Measurements from ENCODE around the gene SPTB. TPM values are rescaled to one million over a fixed set of nuclear protein-coding genes. Genes with fewer than 3 reads are reported as not detected.

The SPTB gene
- total RNA-seq, 1 donor from 2014 or later: 3.0 TPM

DNA sequence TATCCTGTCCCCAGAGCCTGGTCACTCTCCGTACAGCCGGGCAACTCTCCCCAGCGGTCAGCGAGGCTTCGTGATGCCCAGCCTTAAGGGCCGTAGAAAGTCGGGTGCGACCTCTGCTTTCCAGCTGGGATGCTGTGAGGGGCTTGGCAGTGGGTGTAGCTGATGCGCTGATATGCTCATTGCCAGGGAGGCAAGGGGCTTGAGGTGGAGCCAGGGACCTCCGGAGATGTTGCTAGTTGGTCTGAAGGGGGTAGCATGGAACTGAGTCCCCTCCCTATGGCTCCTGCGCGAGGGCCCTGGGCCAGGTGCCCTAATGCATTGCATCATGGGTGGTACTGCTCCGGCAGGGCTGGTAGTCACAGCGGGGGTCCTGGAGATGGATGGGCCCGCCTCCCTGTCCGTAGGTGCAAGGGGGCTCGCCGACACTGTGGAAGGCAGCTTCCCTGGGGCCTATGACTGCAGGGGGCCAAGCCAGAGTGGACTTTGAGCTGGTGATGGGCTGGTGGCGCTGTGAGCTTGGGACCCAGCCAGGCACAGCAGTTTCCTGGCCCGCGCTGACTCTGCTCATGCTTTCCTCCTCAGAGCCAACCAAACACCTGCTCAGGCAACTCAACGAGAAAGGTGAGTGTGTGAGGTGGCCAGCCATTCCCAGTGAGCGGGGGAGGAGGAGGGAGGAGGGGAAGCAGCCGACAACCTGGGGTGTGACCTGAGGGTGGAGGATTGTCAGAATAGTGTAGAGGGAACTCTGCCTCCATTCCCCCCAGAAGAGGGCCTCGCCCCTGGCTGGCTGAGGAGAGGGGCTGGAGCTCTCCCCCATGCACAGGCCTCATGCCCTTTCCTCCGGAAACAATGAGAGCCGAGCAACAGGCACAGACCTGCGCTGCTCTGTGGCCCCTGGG lies 143.2 kb downstream of the SPTB start:
- peak; percentile 57 for DNase-seq
- H3K27ac ChIP-seq: no peak overlapping the region
- H3K27me3 ChIP-seq: no peaks in the 10 kb centered on the region
- H3K9me3 ChIP-seq: no peaks in the 10 kb centered on the region
- TF ChIP-seq CTCF (IDR thresholded peaks at IDR 0.05): no peak
- no peaks in the 10 kb centered on the region for H3K4me1 ChIP-seq
- no peak overlapping the region for H3K4me3 ChIP-seq
- no peak for ATAC-seq
- H3K36me3 ChIP-seq: peaks cover 45% of the 10 kb centered on the region
- intact Hi-C loops (cut with DNase I): no loop called here

GRCh38 chr14:64734990-64735389 lies 144.7 kb downstream of the SPTB start:
- no peak overlapping the region for H3K27ac ChIP-seq
- H3K27me3 ChIP-seq: no peaks in the 10 kb centered on the region
- H3K4me3 ChIP-seq: no peak overlapping the region
- intact Hi-C loops (cut with DNase I): no loop called here
- no peaks in the 10 kb centered on the region for H3K9me3 ChIP-seq
- no peak for TF ChIP-seq CTCF (IDR thresholded peaks at IDR 0.05)
- H3K4me1 ChIP-seq: no peaks in the 10 kb centered on the region
- peaks cover 41% of the 10 kb centered on the region for H3K36me3 ChIP-seq
- ATAC-seq (peak; percentile 6), DNase-seq (peak; percentile 26)

- ATAC-seq: no peak
- no peak for TF ChIP-seq CTCF (IDR thresholded peaks at IDR 0.05)
- no peak for DNase-seq
- H3K36me3 ChIP-seq: peaks cover 32% of the 10 kb centered on the region
- intact Hi-C loops (cut with DNase I): no loop called here
- no peaks in the 10 kb centered on the region for H3K9me3 ChIP-seq
- no peak overlapping the region for H3K27ac ChIP-seq
- no peaks in the 10 kb centered on the region for H3K4me1 ChIP-seq
- no peaks in the 10 kb centered on the region for H3K27me3 ChIP-seq
- H3K4me3 ChIP-seq: no peak overlapping the region
Measured at GRCh38 chr14:64733899-64734298, 145.8 kb downstream of the SPTB start.

DNA sequence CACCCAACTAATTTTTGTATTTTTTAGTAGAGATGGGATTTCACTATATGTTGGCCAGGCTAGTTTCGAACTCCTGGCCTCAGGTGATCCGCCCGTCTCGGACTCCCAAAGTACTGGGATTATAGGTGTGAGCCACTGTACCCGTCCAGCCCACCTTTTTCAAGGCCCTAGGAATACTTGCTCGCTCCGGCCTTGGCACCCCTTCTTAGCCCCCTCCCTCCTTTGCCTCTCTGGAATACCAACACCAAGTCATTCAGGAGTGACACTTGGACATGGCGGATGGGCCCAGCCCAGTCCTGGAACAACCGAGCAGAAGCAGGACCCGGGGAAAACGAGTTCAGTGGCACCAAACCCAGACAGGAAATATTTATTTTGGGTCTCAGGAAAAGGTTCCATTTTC lies 146.4 kb downstream of the SPTB start:
- DNase-seq: peak; percentile 30
- peaks cover 33% of the 10 kb centered on the region for H3K36me3 ChIP-seq
- no peak overlapping the region for H3K4me3 ChIP-seq
- H3K4me1 ChIP-seq: no peaks in the 10 kb centered on the region
- no peak for TF ChIP-seq CTCF (IDR thresholded peaks at IDR 0.05)
- intact Hi-C loops (cut with DNase I): no loop called here
- H3K9me3 ChIP-seq: no peaks in the 10 kb centered on the region
- no peaks in the 10 kb centered on the region for H3K27me3 ChIP-seq
- no peak overlapping the region for H3K27ac ChIP-seq
- ATAC-seq: no peak

GRCh38 chr14:64732536-64733120 lies 147.1 kb downstream of the SPTB start:
- Histone ChIP-seq H3K27me3 (no peaks in the 10 kb centered on the region), H3K9me3 (no peaks in the 10 kb centered on the region), H3K27ac (no peak overlapping the region), H3K36me3 (peaks cover 40% of the 10 kb centered on the region), H3K4me1 (no peaks in the 10 kb centered on the region), H3K4me3 (no peak overlapping the region)
- ATAC-seq (no peak), DNase-seq (peak; percentile 51)
- intact Hi-C loops (cut with DNase I): no loop called here
- no peak for TF ChIP-seq CTCF (IDR thresholded peaks at IDR 0.05)
